ENCODE data around the gene H2AZ2.
"Not testable (repeated sequence)": the region's sequence is repeated elsewhere in the genome, so short reads cannot be mapped to it uniquely, and the experiment has no call there.

H2AZ2 gene

GRCh38 chr7:44811093-44811492, 36.8 kb downstream of the H2AZ2 start:
- no peak for DNase-seq

GRCh38 chr7:44808914-44809393, 38.9 kb downstream of the H2AZ2 start:
- DNase-seq, result no peak

GRCh38 chr7:44805950-44806349, 41.9 kb downstream of the H2AZ2 start:
- no peak for DNase-seq

- DNase-seq, result not testable (repeated sequence)
Observed at GRCh38 chr7:44803828-44804519, 43.9 kb downstream of the H2AZ2 start.

GRCh38 chr7:44802418-44803025, 45.4 kb downstream of the H2AZ2 start:
- DNase-seq, result no peak

GRCh38 chr7:44801890-44802289, 46.0 kb downstream of the H2AZ2 start:
- no peak for DNase-seq

GRCh38 chr7:44799939-44800338, 47.9 kb downstream of the H2AZ2 start:
- no peak for DNase-seq

- no peak for DNase-seq
Observed at GRCh38 chr7:44798649-44799305, 49.1 kb downstream of the H2AZ2 start.

GRCh38 chr7:44797329-44798258, 50.3 kb downstream of the H2AZ2 start:
- peak; percentile 90 for DNase-seq

- DNase-seq, result peak; percentile 99
Observed at GRCh38 chr7:44796504-44797328, 51.2 kb downstream of the H2AZ2 start, which contains the start of gene PPIA. Gene PPIA, plus strand, starts transcription at chr7:44796681. Its CDS starts 44 bp downstream, at chr7:44796725.

- no peak for DNase-seq
Observed at GRCh38 chr7:44796034-44796503, 51.8 kb downstream of the H2AZ2 start.

GRCh38 chr7:44794331-44794730, 53.6 kb downstream of the H2AZ2 start:
- no peak for DNase-seq

- DNase-seq, result peak; percentile 54
Observed at GRCh38 chr7:44793919-44794318, 54.0 kb downstream of the H2AZ2 start.

- peak; percentile 60 for DNase-seq
Observed at GRCh38 chr7:44791278-44792219, 56.3 kb downstream of the H2AZ2 start.

- no peak for DNase-seq
Observed at GRCh38 chr7:44789990-44790389, 57.9 kb downstream of the H2AZ2 start.

GRCh38 chr7:44787762-44788161, 60.1 kb downstream of the H2AZ2 start:
- DNase-seq, result no peak

- no peak for DNase-seq
Observed at GRCh38 chr7:44787041-44787440, 60.8 kb downstream of the H2AZ2 start.

- not testable (repeated sequence) for DNase-seq
Observed at GRCh38 chr7:44785218-44785617, 62.7 kb downstream of the H2AZ2 start.

GRCh38 chr7:44784364-44784763, 63.5 kb downstream of the H2AZ2 start:
- DNase-seq, result no peak

- no peak for DNase-seq
Observed at GRCh38 chr7:44783407-44783806, 64.5 kb downstream of the H2AZ2 start.

- DNase-seq, result no peak
Observed at GRCh38 chr7:44782460-44782859, 65.4 kb downstream of the H2AZ2 start.

Measured in islet precursor cell (in vitro differentiated cells).